ENCODE measurements around the gene AHNAK2. TPM values are rescaled to one million over a fixed set of nuclear protein-coding genes. Genes with fewer than 3 reads are reported as not detected.
"Not testable (repeated sequence)": the region's sequence is repeated elsewhere in the genome, so short reads cannot be mapped to it uniquely, and the experiment has no call there.

Gene AHNAK2
- total RNA-seq, 4 donors from 2014 or later, result 147 to 313 (median 172) TPM

DNA sequence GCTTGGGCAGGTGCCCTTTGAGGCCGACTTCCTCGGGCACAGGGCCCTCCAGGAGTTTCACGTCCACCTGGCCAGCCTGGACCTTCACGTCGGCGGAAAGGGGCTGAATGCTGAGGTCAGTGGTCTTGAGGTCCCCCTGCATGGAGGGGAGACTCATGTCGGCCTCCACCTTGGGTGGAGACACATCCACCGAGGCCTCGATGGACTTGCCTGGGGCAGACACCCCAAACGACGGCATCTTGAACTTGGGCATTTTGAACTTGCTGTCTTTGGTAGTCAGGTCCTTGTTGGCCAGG is 29.5 kb downstream of the AHNAK2 start:
- H3K27ac ChIP-seq, result no peak overlapping the region
- no peak for TF ChIP-seq POLR2A (IDR thresholded peaks at IDR 0.05)
- TF ChIP-seq, protein P1, sequence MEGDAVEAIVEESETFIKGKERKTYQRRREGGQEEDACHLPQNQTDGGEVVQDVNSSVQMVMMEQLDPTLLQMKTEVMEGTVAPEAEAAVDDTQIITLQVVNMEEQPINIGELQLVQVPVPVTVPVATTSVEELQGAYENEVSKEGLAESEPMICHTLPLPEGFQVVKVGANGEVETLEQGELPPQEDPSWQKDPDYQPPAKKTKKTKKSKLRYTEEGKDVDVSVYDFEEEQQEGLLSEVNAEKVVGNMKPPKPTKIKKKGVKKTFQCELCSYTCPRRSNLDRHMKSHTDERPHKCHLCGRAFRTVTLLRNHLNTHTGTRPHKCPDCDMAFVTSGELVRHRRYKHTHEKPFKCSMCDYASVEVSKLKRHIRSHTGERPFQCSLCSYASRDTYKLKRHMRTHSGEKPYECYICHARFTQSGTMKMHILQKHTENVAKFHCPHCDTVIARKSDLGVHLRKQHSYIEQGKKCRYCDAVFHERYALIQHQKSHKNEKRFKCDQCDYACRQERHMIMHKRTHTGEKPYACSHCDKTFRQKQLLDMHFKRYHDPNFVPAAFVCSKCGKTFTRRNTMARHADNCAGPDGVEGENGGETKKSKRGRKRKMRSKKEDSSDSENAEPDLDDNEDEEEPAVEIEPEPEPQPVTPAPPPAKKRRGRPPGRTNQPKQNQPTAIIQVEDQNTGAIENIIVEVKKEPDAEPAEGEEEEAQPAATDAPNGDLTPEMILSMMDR (IDR thresholded peaks at IDR 0.05), result no peak
- H3K4me3 ChIP-seq, result no peak overlapping the region
- peaks cover 0 to 100% (median under 1%) of the 10 kb centered on the region in 3 donors for H3K36me3 ChIP-seq
- DNase-seq, result no peak
- WGBS, 2 donors, result no CpG with 5 or more reads among the region's 11 CpGs
- no peaks in the 10 kb centered on the region for H3K9me3 ChIP-seq
- intact Hi-C loops (cut with DNase I), result no loop called here
- no peaks in the 10 kb centered on the region for H3K4me1 ChIP-seq
- H3K27me3 ChIP-seq, result no peaks in the 10 kb centered on the region

DNA sequence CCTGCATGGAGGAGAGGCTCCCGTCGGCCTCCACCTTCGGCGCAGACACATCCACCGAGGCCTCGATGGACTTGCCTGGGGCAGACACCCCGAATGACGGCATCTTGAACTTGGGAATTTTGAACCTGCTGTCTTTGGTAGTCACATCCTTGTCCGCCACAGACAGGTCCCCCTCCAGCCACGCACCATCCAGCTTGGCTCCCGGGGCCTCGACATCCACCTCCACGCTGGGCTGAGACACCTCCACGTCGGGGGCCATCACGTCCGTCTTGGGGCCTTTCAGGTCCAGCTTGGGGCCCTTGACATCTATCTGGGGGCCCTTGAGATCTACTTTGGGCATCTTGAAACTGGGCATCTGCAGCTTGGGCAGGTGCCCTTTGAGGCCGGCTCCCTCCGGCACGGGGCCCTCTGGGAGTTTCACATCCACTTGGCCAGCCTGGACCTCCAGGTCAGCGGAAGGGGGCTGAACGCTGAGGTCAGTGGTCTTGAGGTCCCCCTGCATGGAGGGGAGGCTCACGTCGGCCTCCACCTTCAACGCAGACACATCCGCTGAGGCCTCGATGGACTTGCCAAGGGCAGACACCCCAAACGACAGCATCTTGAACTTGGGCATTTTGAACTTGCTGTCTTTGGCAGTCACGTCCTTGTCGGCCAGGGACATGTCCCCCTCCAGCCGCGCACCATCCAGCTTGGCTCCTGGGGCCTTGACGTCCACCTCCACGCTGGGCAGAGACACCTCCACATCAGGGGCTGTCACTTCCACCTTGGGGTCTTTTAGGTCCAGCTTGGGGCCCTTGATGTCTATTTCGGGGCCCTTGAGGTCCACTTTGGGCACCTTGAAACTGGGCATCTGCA is 30.1 kb downstream of the AHNAK2 start:
- 81 to 93% methylated on average over 6 to 13 of the region's 35 CpGs for WGBS, 2 donors
- H3K36me3 ChIP-seq, result peaks cover 0 to 100% (median 2%) of the 10 kb centered on the region in 3 donors
- H3K4me3 ChIP-seq; H3K4me1 ChIP-seq; DNase-seq; intact Hi-C loops (cut with DNase I); H3K9me3 ChIP-seq; H3K27me3 ChIP-seq; H3K27ac ChIP-seq: not testable (repeated sequence)

DNA sequence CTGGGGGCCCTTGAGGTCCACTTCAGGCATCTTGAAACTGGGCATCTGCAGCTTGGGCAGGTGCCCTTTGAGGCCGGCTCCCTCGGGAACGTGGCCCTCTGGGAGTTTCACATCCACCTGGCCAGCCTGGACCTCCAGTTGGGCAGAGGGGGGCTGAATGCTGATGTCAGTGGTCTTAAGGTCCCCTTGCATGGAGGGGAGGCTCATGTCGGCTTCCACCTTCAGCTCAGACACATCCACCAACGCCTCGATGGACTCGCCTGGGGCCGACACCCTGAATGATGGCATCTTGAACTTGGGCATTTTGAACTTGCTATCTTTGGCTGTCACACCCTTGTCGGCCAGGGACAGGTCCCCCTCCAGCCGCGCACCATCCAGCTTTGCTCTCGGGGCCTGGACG is 31.0 kb downstream of the AHNAK2 start:
- 82 to 95% methylated on average over 7 to 13 of the region's 13 CpGs for WGBS, 2 donors
- DNase-seq; H3K9me3 ChIP-seq; intact Hi-C loops (cut with DNase I); H3K27ac ChIP-seq; H3K4me1 ChIP-seq; H3K27me3 ChIP-seq; H3K4me3 ChIP-seq: not testable (repeated sequence)
- H3K36me3 ChIP-seq, result peaks cover 0 to 100% (median 6%) of the 10 kb centered on the region in 3 donors

DNA sequence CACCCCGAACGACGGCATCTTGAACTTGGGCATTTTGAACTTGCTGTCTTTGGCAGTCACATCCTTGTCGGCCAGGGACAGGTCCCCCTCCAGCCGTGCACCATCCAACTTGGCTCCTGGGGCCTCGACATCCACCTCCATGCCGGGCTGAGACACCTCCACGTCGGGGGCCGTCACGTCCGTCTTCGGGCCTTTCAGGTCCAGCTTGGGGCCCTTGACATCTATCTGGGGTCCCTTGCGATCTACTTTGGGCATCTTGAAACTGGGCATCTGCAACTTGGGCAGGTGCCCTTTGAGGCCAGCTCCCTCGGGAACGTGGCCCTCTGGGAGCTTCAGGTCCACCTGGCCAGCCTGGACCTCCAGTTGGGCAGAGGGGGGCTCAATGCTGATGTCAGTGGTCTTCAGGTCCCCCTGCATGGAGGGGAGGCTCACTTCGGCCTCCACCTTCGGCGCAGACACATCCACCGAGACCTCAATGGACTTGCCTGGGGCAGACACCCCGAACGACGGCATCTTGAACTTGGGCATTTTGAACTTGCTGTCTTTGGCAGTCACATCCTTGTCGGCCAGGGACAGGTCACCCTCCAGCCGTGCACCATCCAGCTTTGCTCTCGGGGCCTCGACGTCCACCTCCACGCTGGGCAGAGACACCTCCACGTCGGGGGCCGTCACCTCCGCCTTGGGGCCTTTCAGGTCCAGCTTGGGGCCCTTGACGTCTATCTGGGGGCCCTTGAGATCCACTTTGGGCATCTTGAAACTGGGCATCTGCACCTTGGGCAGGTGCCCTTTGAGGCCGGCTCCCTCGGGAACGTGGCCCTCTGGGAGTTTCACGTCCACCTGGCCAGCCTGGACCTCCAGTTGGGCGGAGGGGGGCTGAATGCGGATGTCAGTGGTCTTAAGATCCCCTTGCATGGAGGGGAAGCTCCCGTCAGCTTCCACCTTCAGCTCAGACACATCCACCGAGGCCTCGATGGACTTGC is 31.9 kb downstream of the AHNAK2 start:
- H3K27me3 ChIP-seq; H3K4me1 ChIP-seq; H3K27ac ChIP-seq; DNase-seq; intact Hi-C loops (cut with DNase I); H3K9me3 ChIP-seq; H3K4me3 ChIP-seq: not testable (repeated sequence)
- H3K36me3 ChIP-seq, result peaks cover 0 to 100% (median 6%) of the 10 kb centered on the region in 3 donors
- WGBS, 2 donors, result 85 to 93% methylated on average over 10 to 15 of the region's 43 CpGs

DNA sequence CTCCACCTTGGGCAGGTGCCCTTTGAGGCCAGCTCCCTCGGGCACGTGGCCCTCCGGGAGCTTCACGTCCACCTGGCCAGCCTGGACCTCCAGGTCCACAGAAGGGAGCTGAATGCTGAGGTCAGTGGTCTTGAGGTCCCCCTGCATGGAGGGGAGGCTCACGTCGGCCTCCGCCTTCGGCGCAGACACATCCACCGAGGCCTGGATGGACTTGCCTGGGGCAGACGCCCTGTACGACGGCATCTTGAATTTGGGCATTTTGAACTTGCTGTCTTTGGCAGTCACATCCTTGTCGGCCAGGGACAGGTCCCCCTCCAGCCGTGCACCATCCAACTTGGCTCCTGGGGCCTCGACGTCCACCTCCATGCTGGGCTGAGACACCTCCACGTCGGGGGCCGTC is 32.9 kb downstream of the AHNAK2 start:
- H3K9me3 ChIP-seq; DNase-seq; H3K4me1 ChIP-seq; H3K27me3 ChIP-seq; H3K4me3 ChIP-seq; intact Hi-C loops (cut with DNase I); H3K27ac ChIP-seq: not testable (repeated sequence)
- 89 to 95% methylated on average over 4 to 11 of the region's 20 CpGs for WGBS, 2 donors
- H3K36me3 ChIP-seq, result peaks cover 0 to 100% (median 6%) of the 10 kb centered on the region in 3 donors

DNA sequence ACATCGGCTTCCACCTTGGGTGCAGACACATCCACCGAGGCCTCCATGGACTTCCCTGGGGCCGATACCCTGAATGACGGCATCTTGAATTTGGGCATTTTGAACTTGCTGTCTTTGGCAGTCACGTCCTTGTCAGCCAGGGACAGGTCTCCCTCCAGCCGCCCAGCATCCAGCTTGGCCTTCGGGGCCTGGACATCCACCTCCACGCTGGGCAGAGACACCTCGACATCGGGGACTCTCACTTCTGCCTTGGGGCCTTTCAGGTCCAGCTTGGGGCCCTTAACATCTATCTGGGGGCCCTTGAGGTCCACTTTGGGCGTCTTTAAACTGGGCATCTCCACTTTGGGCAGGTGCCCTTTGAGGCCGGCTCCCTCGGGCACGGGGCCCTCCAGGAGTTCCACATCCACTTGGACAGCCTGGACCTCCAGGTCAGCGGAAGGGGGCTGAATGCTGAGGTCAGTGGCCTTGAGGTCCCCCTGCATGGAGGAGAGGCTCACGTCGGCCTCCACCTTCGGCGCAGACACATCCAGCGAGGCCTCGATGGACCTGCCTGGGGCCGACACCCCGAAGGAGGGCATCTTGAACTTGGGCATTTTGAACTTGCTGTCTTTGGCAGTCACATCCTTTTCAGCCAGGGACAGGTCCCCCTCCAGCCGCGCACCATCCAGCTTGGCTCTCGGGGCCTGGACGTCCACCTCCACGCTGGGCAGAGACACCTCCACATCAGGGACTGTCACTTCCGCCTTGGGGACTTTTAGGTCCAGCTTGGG is 33.6 kb downstream of the AHNAK2 start:
- H3K4me1 ChIP-seq; intact Hi-C loops (cut with DNase I); DNase-seq; H3K9me3 ChIP-seq; H3K4me3 ChIP-seq; H3K27me3 ChIP-seq; H3K27ac ChIP-seq: not testable (repeated sequence)
- 88 to 98% methylated on average over 9 to 17 of the region's 29 CpGs for WGBS, 2 donors
- peaks cover under 1 to 100% (median 6%) of the 10 kb centered on the region in 3 donors for H3K36me3 ChIP-seq

DNA sequence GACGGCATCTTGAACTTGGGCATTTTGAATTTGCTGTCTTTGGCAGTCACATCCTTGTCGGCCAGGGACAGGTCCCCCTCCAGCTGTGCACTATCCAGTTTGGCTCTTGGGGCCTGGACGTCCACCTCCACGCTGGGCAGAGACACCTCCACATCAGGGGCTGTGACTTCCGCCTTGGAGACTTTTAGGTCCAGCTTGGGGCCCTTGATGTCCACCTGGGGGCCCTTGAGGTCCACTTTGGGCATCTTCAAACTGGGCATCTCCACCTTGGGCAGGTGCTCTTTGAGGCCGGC is 34.2 kb downstream of the AHNAK2 start:
- 68% methylated on average over 4 of the region's 6 CpGs; no CpG with 5 or more reads in 1 of the 2 donors for WGBS, 2 donors
- intact Hi-C loops (cut with DNase I); H3K27ac ChIP-seq; DNase-seq; H3K9me3 ChIP-seq; H3K4me1 ChIP-seq; H3K4me3 ChIP-seq; H3K27me3 ChIP-seq: not testable (repeated sequence)
- H3K36me3 ChIP-seq, result peaks cover 3 to 100% (median 6%) of the 10 kb centered on the region in 3 donors

DNA sequence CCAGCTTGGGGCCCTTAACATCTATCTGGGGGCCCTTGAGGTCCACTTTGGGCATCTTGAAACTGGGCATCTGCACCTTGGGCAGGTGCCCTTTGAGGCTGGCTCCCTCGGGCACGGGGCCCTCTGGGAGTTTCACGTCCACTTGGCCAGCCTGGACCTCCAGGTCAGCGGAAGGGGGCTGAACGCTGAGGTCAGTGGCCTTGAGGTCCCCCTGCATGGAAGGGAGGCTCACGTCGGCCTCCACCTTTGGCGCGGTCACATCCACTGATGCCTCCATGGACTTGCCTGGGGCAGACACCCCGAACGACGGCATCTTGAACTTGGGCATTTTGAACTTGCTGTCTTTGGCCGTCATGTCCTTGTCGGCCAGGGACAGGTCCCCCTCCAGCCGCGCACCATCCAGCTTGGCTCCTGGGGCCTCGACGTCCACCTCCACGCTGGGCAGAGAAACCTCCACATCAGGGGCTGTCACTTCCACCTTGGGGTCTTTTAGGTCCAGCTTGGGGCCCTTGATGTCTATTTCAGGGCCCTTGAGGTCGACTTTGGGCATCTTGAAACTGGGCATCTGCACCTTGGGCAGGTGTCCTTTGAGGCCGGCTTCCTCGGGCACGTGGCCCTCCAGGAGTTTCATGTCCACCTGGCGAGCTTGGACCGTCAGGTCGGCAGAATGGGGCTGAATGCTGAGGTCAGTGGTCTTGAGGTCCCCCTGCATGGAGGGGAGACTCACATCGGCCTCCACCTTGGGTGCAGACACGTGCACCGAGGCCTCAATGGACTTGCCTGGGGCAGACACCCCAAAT is 34.8 kb downstream of the AHNAK2 start:
- H3K4me3 ChIP-seq; H3K27me3 ChIP-seq; H3K27ac ChIP-seq; H3K9me3 ChIP-seq; intact Hi-C loops (cut with DNase I); H3K4me1 ChIP-seq; DNase-seq: not testable (repeated sequence)
- 91 to 95% methylated on average over 16 to 21 of the region's 29 CpGs for WGBS, 2 donors
- peaks cover 3 to 100% (median 6%) of the 10 kb centered on the region in 3 donors for H3K36me3 ChIP-seq
